ENCODE measurements around the gene TBC1D5.

Gene TBC1D5

GRCh38 chr3:17589888-17590287, 152.5 kb downstream of the TBC1D5 start:
- DNase-seq (ENCODE audit: low spot score): no peak

DNA sequence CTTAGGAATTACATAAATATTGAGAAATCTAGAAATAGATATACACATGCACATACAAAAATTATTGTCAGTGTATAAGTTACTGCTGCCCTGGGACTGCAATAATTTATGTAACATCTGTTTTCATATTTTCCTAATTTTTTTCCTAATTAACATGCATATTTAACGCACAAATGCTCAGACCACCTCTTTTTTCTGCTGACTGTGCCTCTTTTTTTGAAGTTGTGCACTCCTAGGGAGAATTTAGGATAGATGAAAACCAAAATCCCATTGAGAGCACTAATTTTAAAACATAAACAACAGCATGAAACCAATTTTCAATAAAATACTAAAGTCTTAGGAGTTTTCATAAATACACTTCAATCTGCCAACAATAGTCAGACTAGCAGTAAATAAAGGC, 154.0 kb downstream of the TBC1D5 start:
- DNase-seq (ENCODE audit: low spot score): no peak

DNA sequence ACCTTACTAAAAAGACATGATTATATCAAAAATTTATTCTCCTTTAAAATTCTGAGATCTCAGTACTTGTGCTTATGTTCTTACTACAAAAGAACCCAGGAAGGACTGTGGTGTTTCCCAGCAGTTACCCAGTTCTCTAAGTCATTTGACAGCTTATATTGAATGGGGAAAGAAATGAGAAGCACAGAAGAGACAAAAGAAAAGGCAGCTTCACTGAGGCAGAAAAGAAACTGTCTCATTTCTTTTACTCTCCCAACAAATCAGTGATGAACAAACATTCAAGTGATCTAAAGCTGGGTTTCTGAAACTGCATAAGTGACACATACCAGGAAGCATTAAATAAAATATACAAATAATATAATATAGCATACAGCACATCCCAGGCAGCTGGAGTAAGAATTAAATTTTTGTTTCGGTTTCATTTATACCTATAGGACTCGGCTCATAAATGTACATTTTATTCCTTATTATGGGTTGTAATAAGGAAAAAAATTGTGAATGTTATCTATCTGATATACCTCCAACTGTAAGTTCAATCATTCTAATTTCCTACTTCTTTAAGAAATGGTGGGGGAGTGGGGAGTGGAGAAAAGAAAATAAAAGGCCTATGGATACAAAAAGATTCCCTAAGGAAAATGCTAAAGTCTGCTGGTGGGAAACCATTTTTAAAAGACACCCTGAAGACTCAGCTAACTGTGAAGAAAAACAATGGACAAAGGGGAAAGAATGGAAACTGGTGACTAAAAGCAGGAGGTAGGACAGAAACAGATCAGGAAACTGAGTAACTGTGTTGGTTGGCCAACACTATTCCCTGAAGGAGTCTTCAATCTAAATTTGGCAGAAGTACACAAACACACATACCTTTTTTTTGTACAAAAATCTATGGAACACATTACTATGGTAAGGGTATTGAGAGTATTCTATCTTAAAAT, 156.8 kb downstream of the TBC1D5 start:
- DNase-seq (ENCODE audit: low spot score): no peak

GRCh38 chr3:17584066-17584465, 158.4 kb downstream of the TBC1D5 start:
- no peak for DNase-seq (ENCODE audit: low spot score)

GRCh38 chr3:17583530-17583929, 158.9 kb downstream of the TBC1D5 start:
- no peak for DNase-seq (ENCODE audit: low spot score)

- no peak for DNase-seq (ENCODE audit: low spot score)
These were observed 160.9 kb downstream of the TBC1D5 start for GRCh38 chr3:17581421-17582080.

GRCh38 chr3:17580901-17581300, 161.5 kb downstream of the TBC1D5 start:
- DNase-seq (ENCODE audit: low spot score): no peak

DNA sequence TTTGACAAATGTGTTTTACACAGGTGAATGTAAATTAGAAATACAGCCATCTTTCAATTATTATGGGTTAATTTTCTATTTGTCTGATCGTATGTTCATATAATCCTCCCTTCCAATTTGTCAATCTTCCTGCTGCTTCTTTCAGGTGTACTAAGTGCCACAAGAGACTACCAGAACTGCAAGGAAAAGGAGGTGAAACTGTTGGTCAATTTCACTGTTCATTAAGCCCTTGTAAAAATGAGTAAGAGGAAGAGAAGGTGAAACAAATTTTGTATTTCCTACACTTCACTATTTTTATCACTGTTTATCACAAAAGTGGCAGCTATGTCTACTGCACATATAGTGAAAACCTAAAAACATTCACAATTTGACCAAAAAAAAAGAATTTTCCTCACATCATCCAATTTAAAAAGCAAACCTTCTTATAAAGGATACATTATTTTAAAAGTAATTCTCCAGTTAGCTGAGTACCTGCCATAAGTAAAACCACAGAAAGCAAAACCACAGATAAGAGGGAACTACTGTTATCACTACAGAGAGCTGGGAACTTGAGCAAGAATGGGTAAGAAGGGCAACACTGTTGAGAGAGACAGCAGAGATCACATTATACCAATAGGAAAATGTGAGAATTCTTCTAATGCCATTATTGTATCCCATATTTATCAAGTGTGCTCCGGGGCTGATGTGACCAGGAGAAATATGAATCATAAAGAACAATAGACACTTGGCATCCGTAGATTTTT, 163.0 kb downstream of the TBC1D5 start:
- DNase-seq (ENCODE audit: low spot score): no peak

GRCh38 chr3:17577796-17578520, 164.5 kb downstream of the TBC1D5 start:
- DNase-seq (ENCODE audit: low spot score): no peak

DNA sequence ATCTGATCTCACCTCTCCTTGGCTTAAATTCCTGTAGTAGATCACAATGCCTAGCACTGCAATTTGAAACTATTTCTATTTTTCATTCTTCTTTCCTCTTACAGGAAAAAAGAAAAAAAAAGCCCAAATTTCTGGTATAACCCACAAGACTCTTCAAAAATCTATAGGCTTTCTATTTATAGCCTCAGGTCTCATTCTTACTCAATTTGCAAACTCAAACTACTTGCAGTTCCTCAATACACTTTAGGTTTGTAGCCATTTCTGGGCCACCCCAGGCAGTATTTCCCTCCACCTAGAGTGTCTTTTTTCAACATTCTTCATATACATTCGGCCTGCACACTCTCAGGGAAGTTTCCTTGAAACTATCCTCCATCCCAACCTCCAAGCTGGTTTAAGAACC, 169.0 kb downstream of the TBC1D5 start:
- DNase-seq (ENCODE audit: low spot score): no peak

DNA sequence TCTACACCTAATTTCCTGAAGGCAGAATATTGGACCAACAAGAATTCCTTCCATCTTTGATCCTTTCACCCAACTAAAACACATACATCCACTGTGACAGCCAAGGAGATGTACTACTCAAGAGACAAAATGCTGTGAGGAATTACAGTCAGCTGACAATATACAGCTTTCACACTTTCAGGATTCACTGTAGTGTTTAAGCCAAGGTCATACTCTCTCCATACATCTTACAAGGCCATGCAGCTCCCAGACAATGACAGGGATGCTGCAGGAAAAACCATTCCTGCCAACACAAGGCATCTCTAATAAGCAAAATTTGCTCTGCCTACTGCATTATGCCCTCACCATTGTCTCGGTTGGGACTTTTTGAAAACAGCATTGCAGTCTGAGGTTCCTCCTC, 170.7 kb downstream of the TBC1D5 start:
- no peak for DNase-seq (ENCODE audit: low spot score)

GRCh38 chr3:17562845-17563244, 179.6 kb downstream of the TBC1D5 start:
- no peak for DNase-seq (ENCODE audit: low spot score)

DNA sequence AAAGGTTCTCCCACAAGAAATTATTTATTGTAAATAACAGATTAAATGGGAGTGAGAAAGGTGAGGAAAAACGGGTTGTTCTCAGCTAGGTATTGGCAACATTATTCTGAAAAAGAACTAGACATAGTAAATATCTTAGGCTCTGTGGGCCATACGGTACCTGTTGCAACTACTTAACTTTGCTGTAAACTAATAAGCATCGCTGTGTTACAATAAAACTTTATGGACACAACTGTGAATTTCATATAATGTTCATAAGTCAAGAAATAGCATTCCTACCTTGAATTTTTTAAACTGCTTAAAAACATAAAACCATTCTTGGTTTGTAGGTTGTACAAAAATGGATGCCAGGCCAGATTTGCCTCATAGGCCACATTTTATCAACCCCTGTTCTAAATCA, 183.9 kb downstream of the TBC1D5 start:
- no peak for DNase-seq (ENCODE audit: low spot score)

DNA sequence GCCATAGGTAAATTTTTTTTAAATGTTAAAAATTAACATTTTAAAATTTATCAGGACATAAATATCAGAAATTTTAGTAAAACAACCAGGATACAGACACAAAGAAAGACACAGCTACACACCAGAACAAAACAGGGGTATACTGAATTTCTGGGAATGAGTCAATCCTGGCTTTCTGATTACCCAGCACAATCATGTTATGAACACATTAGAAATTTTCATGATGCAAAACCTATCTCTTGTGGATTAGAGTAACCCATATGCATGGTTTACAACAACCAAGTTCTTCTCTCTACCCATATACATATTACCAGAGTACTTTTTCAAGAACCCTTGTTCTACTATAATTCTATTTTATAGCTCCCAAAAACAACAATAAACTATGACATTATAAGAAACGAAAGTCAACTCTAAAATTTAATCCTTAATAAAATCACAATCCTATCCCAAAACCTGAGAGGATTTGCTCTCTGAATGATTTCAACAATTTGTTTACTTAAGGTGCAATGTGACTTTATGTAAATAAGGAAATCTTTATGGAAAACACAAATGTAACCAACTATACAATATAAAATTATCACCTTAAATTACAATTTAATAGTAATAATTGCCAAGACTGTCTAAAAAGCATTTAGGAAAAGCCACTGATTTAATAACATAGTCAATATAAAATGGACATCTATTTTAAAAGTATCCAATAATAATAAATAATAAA, 184.5 kb downstream of the TBC1D5 start:
- DNase-seq (ENCODE audit: low spot score): no peak

GRCh38 chr3:17555525-17555924, 186.9 kb downstream of the TBC1D5 start:
- no peak for DNase-seq (ENCODE audit: low spot score)

DNA sequence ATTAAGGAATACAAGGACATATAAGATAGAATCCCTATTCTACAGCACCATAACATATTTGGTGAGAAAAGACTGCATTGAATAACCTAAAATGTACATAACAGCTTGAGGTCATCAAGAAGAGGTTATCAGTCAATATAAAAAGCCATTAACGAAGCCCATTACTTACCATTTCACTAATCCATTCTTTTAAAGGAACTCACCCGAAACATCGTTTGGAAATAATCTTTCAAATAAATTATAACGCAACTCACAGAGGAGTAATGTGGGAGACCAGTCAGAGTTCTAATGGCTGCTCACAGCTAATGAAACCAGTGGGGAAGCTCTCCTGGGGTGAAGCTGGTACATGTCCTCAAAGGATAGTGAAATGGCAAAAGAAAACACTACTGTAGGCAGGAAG, 188.4 kb downstream of the TBC1D5 start:
- no peak for DNase-seq (ENCODE audit: low spot score)

GRCh38 chr3:17553080-17553479, 189.4 kb downstream of the TBC1D5 start:
- no peak for DNase-seq (ENCODE audit: low spot score)

- DNase-seq (ENCODE audit: low spot score): no peak
These were observed 190.1 kb downstream of the TBC1D5 start for GRCh38 chr3:17552351-17552750.

GRCh38 chr3:17551895-17552294, 190.5 kb downstream of the TBC1D5 start:
- no peak for DNase-seq (ENCODE audit: low spot score)

GRCh38 chr3:17551333-17551732, 191.1 kb downstream of the TBC1D5 start:
- DNase-seq (ENCODE audit: low spot score): no peak

- DNase-seq (ENCODE audit: low spot score): no peak
These were observed 191.8 kb downstream of the TBC1D5 start for GRCh38 chr3:17550624-17551023.
